Measurements from ENCODE around the gene MVP.

The MVP gene

GRCh38 chr16:29834079-29834478, 13.8 kb downstream of the MVP start:
- H3K36me3 Mint-ChIP-seq (ENCODE audit: low read depth) = peaks cover 44% of the 10 kb centered on the region
- H3K4me3 Mint-ChIP-seq = no peak overlapping the region

GRCh38 chr16:29835926-29836325, 15.7 kb downstream of the MVP start:
- H3K4me1 Mint-ChIP-seq (ENCODE audit: low read depth) = no peaks in the 10 kb centered on the region
- H3K27ac Mint-ChIP-seq = no peak overlapping the region

More at GRCh38 chr16:29834079-29834478, 13.8 kb downstream of the MVP start:
- Mint-ChIP-seq H3K27me3 (ENCODE audit: low read depth) (no peaks in the 10 kb centered on the region), H3K4me1 (ENCODE audit: low read depth) (no peaks in the 10 kb centered on the region), H3K27ac (no peak overlapping the region), H3K9me3 (no peaks in the 10 kb centered on the region)
- DNase-seq (ENCODE audit: low spot score) = no peak

DNA sequence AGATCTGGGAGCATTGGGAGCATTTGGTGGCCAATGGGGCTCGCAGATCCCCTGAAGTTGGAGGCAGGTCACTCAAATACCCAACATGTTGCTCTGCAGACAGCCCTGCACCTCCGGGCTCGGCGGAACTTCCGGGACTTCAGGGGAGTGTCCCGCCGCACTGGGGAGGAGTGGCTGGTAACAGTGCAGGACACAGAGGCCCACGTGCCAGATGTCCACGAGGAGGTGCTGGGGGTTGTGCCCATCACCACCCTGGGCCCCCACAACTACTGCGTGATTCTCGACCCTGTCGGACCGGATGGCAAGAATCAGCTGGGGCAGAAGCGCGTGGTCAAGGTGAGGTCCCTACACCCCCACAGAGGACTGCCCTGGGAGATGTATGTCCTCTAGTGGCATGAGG, 16.4 kb downstream of the MVP start:
- Mint-ChIP-seq H3K9me3 (no peaks in the 10 kb centered on the region), H3K36me3 (ENCODE audit: low read depth) (peaks cover 42% of the 10 kb centered on the region), H3K27me3 (ENCODE audit: low read depth) (no peaks in the 10 kb centered on the region), H3K27ac (no peak overlapping the region), H3K4me1 (ENCODE audit: low read depth) (no peaks in the 10 kb centered on the region), H3K4me3 (no peak overlapping the region)
- no peak for DNase-seq (ENCODE audit: low spot score)

More at GRCh38 chr16:29835926-29836325, 15.7 kb downstream of the MVP start:
- Mint-ChIP-seq H3K27me3 (ENCODE audit: low read depth) (no peaks in the 10 kb centered on the region), H3K36me3 (ENCODE audit: low read depth) (peaks cover 44% of the 10 kb centered on the region), H3K4me3 (no peak overlapping the region), H3K9me3 (no peaks in the 10 kb centered on the region)
- no peak for DNase-seq (ENCODE audit: low spot score)

DNA sequence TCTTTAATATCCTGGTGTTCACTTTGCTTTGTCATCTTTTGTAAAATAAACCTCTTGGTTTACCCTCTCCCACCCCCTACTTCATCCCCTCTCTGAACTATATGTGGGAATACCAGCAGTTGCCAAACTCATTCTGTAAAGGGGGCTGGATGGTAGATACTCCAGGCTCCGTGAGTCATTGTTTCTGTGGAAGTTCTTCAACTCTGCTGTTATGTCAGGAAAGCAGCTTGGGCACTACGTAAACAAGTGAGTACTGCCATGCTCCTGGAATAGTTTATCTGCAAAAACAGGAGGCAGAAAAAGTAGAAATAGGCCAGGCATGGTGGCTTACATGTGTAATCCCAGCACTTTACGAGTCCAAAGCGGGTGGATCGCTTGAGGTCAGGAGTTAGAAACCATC, 17.6 kb downstream of the MVP start:
- H3K4me1 Mint-ChIP-seq (ENCODE audit: low read depth) = no peaks in the 10 kb centered on the region
- no peaks in the 10 kb centered on the region for H3K9me3 Mint-ChIP-seq
- no peak for DNase-seq (ENCODE audit: low spot score)
- H3K27me3 Mint-ChIP-seq (ENCODE audit: low read depth) = no peaks in the 10 kb centered on the region
- H3K4me3 Mint-ChIP-seq = no peak overlapping the region
- H3K27ac Mint-ChIP-seq = no peak overlapping the region
- peaks cover 41% of the 10 kb centered on the region for H3K36me3 Mint-ChIP-seq (ENCODE audit: low read depth)

- Mint-ChIP-seq H3K9me3 (no peaks in the 10 kb centered on the region), H3K4me1 (ENCODE audit: low read depth) (no peaks in the 10 kb centered on the region), H3K27me3 (ENCODE audit: low read depth) (no peaks in the 10 kb centered on the region), H3K36me3 (ENCODE audit: low read depth) (peaks cover 42% of the 10 kb centered on the region), H3K4me3 (no peak overlapping the region), H3K27ac (no peak overlapping the region)
- DNase-seq (ENCODE audit: low spot score) = no peak
Measured at GRCh38 chr16:29839822-29840221, 19.6 kb downstream of the MVP start.

DNA sequence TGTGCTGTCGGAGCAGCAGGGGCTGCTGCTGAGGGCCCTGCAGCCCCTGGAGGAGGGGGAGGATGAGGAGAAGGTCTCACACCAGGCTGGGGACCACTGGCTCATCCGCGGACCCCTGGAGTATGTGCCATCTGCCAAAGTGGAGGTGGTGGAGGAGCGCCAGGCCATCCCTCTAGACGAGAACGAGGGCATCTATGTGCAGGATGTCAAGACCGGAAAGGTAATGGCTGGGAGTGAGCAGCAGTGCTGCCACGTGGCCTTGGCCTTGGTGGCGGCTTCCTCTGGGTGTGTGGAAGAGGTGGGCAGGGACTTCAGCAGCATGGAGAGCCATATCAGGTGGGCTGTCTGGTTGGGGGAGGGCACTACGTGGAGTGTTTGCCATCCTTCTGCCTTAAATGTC, 20.0 kb downstream of the MVP start:
- no peak overlapping the region for H3K27ac Mint-ChIP-seq

GRCh38 chr16:29841631-29842030, 21.4 kb downstream of the MVP start:
- Mint-ChIP-seq H3K36me3 (ENCODE audit: low read depth) (peaks cover 46% of the 10 kb centered on the region), H3K9me3 (no peaks in the 10 kb centered on the region), H3K4me3 (no peak overlapping the region), H3K27ac (no peak overlapping the region), H3K27me3 (ENCODE audit: low read depth) (no peaks in the 10 kb centered on the region), H3K4me1 (ENCODE audit: low read depth) (no peaks in the 10 kb centered on the region)
- DNase-seq (ENCODE audit: low spot score) = no peak

More for the DNA sequence above, 20.0 kb downstream of the MVP start:
- no peaks in the 10 kb centered on the region for H3K4me1 Mint-ChIP-seq (ENCODE audit: low read depth)
- no peak overlapping the region for H3K4me3 Mint-ChIP-seq
- no peaks in the 10 kb centered on the region for H3K27me3 Mint-ChIP-seq (ENCODE audit: low read depth)
- DNase-seq (ENCODE audit: low spot score) = no peak
- no peaks in the 10 kb centered on the region for H3K9me3 Mint-ChIP-seq
- H3K36me3 Mint-ChIP-seq (ENCODE audit: low read depth) = peaks cover 44% of the 10 kb centered on the region

DNA sequence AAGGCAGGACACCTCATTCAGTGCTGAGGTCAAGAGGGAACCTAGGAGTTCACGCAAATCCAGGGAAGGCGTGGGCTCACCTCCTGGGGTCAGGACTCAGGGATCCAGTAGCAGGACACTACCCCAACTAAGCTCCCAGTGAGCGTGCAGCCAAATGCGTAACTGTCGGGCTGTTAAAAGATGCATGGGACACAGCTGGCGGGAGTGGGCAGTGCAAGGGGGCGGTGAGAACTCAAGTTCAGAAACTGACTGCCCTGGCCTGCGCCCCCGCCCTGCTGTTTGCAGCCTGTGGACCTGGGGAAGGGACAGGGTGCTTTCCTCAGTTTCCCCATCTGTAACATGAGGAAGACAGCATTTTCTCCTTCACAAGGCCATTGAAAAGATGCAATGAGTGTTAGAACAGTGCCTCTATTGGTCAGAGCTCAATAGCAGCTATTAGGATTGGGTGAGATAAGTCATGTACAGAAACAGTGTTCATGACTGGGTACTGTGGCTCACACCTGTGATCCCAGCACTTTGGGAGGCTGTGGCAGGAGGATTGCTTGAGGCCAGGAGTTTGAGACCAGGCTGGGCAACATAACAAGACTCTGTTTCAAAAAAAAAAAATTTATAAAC, 22.6 kb downstream of the MVP start:
- DNase-seq (ENCODE audit: low spot score) = no peak
- H3K27ac Mint-ChIP-seq = no peak overlapping the region
- H3K36me3 Mint-ChIP-seq (ENCODE audit: low read depth) = peaks cover 44% of the 10 kb centered on the region
- no peaks in the 10 kb centered on the region for H3K9me3 Mint-ChIP-seq
- no peak overlapping the region for H3K4me3 Mint-ChIP-seq
- no peaks in the 10 kb centered on the region for H3K4me1 Mint-ChIP-seq (ENCODE audit: low read depth)
- H3K27me3 Mint-ChIP-seq (ENCODE audit: low read depth) = no peaks in the 10 kb centered on the region

- Mint-ChIP-seq H3K4me1 (ENCODE audit: low read depth) (peaks cover 1% of the 10 kb centered on the region), H3K9me3 (no peaks in the 10 kb centered on the region), H3K27ac (no peak overlapping the region), H3K27me3 (ENCODE audit: low read depth) (no peaks in the 10 kb centered on the region), H3K36me3 (ENCODE audit: low read depth) (peaks cover 47% of the 10 kb centered on the region), H3K4me3 (no peak overlapping the region)
- no peak for DNase-seq (ENCODE audit: low spot score)
Measured at GRCh38 chr16:29843931-29844330, 23.7 kb downstream of the MVP start.

- Mint-ChIP-seq H3K36me3 (ENCODE audit: low read depth) (peaks cover 42% of the 10 kb centered on the region), H3K4me3 (no peak overlapping the region), H3K27ac (no peak overlapping the region), H3K27me3 (ENCODE audit: low read depth) (no peaks in the 10 kb centered on the region), H3K4me1 (ENCODE audit: low read depth) (peaks cover 1% of the 10 kb centered on the region), H3K9me3 (no peaks in the 10 kb centered on the region)
- no peak for DNase-seq (ENCODE audit: low spot score)
Measured at GRCh38 chr16:29844575-29845331, 24.5 kb downstream of the MVP start.

DNA sequence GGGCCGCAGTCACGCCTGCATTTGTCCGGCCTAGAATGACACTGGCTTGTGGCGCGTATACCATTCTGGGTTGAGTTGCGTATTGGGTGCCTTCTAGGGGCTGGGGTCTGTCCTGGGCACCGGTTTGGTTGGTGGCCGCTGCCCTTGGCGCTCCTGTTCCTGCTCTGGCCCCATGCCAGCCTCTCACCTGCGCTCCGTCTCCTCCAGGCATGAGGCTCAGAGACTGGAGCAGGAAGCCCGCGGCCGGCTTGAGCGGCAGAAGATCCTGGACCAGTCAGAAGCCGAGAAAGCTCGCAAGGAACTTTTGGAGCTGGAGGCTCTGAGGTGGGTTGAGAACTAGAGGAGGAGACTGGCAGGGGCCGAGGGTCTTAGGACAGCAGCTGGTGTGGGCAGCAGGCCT, 25.4 kb downstream of the MVP start:
- Mint-ChIP-seq H3K9me3 (no peaks in the 10 kb centered on the region), H3K27ac (no peak overlapping the region)

GRCh38 chr16:29848420-29849297, 28.4 kb downstream of the MVP start:
- DNase-seq (ENCODE audit: low spot score) = peak; percentile 72
- no peak overlapping the region for H3K27ac Mint-ChIP-seq
- H3K9me3 Mint-ChIP-seq = no peaks in the 10 kb centered on the region
- no peak overlapping the region for H3K4me3 Mint-ChIP-seq
- H3K36me3 Mint-ChIP-seq (ENCODE audit: low read depth) = peaks cover 34% of the 10 kb centered on the region
- peaks cover 1% of the 10 kb centered on the region for H3K4me1 Mint-ChIP-seq (ENCODE audit: low read depth)
- H3K27me3 Mint-ChIP-seq (ENCODE audit: low read depth) = no peaks in the 10 kb centered on the region

More for the DNA sequence above, 25.4 kb downstream of the MVP start:
- Mint-ChIP-seq H3K36me3 (ENCODE audit: low read depth) (peaks cover 44% of the 10 kb centered on the region), H3K27me3 (ENCODE audit: low read depth) (no peaks in the 10 kb centered on the region), H3K4me1 (ENCODE audit: low read depth) (peaks cover 1% of the 10 kb centered on the region), H3K4me3 (no peak overlapping the region)
- no peak for DNase-seq (ENCODE audit: low spot score)

DNA sequence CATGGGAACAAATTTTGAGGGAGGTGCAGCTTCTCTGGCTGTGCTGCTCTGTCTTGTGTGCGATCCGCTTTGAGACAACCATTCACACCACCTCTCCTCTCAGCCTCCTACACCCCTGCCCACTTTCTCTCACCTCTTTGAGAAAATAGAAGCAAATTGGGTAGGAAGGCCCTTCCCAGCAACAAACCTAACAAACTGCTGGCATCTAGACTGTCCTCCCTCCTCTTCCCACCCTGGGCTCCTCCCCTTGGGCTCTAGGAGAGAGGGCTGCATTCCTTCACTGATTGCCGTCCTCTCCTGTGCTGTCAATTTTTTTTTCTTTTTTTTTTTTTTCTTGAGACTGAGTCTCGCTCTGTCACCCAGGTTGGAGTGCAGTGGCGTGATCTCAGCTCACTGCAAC, 29.2 kb downstream of the MVP start:
- H3K4me3 Mint-ChIP-seq = no peak overlapping the region
- H3K27ac Mint-ChIP-seq = no peak overlapping the region
- H3K4me1 Mint-ChIP-seq (ENCODE audit: low read depth) = peaks cover 1% of the 10 kb centered on the region
- no peaks in the 10 kb centered on the region for H3K9me3 Mint-ChIP-seq
- H3K27me3 Mint-ChIP-seq (ENCODE audit: low read depth) = no peaks in the 10 kb centered on the region
- no peak for DNase-seq (ENCODE audit: low spot score)
- peaks cover 27% of the 10 kb centered on the region for H3K36me3 Mint-ChIP-seq (ENCODE audit: low read depth)

GRCh38 chr16:29850998-29851397, 30.7 kb downstream of the MVP start:
- no peaks in the 10 kb centered on the region for H3K27me3 Mint-ChIP-seq (ENCODE audit: low read depth)
- no peak for DNase-seq (ENCODE audit: low spot score)
- peaks cover 1% of the 10 kb centered on the region for H3K4me1 Mint-ChIP-seq (ENCODE audit: low read depth)
- H3K27ac Mint-ChIP-seq = no peak overlapping the region
- H3K36me3 Mint-ChIP-seq (ENCODE audit: low read depth) = peaks cover 16% of the 10 kb centered on the region
- H3K4me3 Mint-ChIP-seq = no peak overlapping the region
- no peaks in the 10 kb centered on the region for H3K9me3 Mint-ChIP-seq
